Stimulated activated CD8-positive, alpha-beta memory T cell treated with anti-CD3 and anti-CD28 coated beads, Interleukin-12 subunit alpha, Interleukin-12 subunit beta, amount 100 ng/mL, for 1 hour (primary cell): ENCODE data around the gene ALPP.
"Not testable (repeated sequence)": the region's sequence is repeated elsewhere in the genome, so short reads cannot be mapped to it uniquely, and the experiment has no call there.

Experiments
- DNase-seq: peaks from one replicate; pipeline ENCODE4 v3.0.0-alpha.2; 2020; ENCODE audit warnings: low read depth

Gene ALPP

DNA sequence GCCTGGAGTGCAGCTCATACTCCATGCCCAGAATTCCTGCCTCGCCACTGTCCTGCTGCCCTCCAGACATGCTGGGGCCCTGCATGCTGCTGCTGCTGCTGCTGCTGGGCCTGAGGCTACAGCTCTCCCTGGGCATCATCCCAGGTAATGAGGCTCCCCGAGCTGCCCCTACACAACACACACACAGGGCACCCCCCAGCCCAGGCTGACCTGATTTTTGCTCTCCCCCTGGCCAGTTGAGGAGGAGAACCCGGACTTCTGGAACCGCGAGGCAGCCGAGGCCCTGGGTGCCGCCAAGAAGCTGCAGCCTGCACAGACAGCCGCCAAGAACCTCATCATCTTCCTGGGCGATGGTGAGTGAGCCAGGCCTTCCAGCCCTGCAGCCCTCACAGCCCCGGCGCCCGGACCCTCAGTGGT, at the start of gene ALPP:
Gene ALPP, plus strand, starts transcription at position 17 of the 417 bp plus-strand sequence. Its CDS starts 52 bp downstream, at position 69.
- DNase-seq = not testable (repeated sequence)

DNA sequence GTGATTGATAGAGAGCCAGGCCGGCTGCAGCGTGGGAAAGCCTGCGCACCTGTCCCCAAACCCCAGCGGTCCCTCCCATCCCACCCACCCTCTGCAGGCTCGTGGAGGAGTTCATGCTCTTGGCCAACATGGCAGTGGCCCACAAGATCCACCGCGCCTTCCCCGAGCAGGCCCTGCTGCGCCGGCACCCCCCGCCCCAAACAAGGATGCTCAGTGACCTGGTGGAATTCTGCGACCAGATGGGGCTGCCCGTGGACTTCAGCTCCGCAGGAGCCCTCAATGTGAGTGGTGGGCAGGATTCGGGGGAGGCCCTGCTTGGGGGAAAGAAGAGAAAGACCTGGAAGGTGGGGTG, 48.9 kb upstream of the ALPP start:
- DNase-seq = no peak

DNA sequence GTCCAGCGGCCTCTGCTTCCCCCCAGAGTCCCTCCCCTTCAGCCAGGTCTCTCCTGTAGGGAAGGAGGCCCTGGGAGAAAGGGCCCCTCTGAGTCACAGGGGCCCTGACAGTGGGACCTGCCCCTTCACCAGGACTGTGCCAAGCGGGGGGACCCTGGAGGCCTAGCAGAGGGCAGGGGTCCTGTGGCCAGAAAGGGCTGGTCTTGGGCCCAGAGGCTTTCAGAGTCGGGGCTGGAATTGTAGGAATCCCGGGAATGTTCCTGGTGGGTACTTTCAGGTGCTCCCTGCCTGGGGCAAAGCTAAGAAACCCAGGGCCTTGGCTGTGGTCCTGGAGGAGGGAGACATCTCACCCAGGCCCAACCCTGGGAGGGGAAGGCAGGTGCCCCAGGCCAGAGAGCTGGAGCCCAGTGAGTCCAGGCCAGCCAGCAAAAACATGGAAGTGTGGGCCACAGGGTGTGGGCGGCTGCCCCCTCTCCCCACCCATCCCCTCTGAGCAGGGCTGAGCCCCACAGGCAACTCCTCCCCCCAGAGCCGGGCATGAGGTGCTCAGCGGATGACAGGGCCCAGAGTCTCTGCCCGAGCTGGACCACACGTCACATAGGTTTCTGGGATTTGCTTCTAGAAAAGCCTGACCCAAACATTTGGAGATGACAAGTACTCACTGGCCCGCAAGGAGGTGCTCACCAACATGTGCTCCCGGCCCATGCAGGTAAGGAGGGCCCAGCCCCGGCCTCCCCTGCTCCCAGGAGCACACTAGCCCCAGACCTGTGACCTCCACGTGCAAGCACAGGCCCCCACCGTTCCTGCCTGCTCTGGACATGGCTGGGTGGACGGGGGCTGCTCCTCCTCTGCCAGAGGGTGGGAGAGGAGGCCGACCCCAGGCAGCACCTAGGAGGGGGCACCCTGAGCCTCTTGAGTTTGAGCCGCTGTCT, 48.2 kb upstream of the ALPP start:
- DNase-seq = no peak

DNA sequence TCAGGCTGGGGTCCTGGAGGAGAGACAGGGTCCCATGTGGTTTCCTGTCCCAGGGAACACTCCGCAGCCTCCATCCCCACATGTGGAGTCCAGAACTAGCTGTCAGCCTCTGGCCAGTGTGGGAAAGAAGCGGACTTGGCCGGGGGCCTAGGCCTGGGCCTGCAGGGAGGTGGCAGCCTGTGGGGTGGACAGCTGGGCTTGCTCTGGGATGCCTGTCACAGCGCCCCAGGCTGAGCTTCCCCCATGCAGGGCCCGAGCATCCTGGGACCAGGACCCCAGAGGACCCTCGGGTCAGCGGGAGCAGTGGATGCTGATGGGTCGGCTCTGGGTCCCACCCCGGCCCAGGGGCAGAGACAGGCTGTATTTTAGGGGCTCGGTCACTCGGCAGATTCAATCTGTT, 47.5 kb upstream of the ALPP start:
- DNase-seq = not testable (repeated sequence)

DNA sequence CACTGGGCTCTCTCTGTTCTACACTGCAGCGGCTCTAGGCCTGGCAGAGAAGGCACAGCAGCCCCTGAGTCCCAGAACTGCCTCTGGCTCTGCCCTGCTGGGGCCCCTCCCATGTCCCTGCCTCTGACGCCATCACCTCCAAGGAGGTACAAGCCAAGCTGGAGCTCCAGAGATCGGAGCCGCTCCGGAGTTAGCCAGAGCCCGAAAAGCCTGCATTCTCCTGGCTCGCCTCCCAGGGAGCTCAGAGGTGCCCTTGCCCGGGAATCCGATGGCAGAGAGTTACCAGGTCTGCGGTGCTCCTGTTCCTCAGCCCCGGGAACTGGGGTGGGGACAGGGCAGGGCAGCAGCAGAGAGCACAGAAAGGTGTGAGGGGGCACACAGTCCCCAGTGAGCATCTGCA, 46.9 kb upstream of the ALPP start:
- DNase-seq = not testable (repeated sequence)

DNA sequence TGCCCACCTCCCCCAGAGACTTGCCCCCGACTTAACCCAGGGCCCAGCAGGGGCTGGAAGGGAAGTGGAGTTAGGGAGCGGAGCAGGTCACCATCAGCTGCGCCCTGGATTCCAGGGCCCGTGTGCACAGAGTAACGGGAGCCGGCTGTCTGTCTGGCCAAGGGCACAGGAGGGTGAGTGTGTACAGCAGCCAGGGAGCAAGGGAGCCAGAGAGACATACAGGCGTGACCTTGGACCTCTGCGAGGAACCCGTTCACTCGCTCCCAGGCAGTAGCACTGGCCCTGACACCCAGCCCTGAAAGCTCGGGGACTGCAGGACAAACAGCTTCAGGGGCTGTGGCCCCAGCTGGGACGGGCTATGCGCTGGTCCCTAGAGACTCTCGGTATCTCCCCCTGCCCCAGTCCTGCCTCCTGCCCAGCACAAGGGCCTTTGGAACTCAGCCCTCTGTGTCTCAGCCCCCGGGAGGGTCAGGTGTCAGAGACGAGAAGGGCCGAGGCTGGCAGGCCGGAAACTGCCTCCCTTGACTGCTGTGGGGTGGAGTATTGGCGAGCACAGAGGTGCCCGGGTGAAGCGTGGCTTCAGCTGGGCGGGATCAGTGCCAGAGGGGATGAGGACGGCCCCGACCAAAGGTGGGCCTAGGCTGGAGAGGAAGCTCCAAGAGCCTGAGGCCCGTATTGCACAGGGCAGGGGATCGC, 46.2 kb upstream of the ALPP start:
- not testable (repeated sequence) for DNase-seq

DNA sequence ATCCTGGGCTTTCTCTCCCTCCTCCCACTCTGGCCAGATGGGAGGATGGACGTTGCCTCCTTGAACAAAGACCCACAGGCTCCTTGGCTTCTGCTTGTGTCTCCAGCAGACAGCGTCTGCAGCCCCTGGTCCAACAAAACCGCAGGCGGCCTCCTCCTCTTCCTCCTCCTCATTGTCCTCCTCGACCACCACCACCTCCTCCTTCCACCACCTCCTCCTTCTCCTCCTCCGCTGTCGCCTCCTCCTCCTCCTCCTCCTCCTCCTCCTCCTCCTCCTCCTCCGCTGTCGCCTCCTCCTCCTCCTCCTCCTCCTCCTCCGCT, 45.7 kb upstream of the ALPP start:
- DNase-seq = no peak

DNA sequence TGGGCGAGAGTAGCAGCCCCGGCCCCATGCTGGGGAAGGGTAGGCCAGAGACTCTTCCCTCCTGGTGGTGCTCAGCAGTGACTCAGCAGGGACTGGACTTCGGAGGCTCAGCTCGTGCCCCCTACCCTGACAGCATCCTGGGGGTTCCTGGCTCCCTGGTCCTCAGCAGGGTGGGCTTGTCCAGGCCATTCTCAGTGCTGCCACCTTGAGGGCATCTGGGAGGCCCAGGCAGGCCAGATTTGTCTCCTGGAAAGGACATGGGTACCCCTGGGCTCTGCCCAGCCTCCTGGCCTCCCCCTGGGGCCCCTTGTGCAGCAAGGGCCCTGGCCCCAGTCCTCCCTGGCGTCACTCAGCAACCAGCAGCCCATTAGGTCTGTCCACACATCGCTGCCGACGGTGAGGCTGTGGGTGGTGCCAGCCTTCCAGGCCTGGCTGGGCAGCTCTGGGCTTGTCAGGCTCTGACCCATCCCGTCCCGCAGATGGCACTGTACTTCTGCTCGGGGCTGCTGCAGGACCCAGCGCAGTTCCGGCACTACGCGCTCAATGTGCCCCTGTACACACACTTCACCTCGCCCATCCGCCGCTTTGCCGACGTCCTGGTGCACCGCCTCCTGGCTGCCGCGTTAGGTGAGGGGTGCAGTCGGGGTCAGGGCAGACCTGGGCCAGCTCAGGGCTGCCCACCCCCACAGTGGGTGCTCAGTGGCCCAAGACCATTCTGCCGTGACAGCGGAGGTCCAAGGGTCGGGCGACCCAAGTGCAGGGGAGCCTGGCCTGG, 45.0 kb upstream of the ALPP start:
- DNase-seq = no peak

DNA sequence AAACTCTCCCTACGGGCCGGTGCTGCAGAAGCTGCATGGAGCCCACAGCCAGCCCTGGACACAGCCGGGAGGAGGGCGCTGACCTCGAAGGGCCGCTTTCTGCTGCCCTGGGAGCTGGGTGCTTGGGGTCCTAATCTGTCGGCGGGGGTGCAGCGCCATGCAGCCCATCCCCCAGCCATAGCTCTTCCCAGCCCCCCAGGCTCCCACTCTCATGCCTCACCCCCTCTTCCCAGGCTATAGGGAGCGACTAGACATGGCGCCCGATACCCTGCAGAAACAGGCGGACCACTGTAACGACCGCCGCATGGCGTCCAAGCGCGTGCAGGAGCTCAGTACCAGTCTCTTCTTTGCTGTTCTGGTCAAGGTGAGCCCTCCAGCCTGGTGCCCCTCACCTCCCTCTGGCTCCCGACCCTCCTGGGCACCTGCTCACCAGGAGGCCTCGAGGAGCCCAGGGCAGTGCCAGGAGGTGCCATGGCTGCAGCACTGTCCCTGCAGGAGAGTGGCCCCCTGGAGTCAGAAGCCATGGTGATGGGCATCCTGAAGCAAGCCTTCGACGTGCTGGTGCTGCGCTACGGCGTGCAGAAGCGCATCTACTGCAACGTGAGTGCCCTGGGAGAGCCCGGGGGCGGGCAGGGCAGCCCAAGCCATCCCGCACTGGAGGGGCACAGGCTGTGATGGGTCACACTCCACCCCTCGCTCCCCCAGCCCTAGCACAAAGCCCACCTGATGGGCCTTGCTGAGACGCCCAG, 44.2 kb upstream of the ALPP start:
- not testable (repeated sequence) for DNase-seq

DNA sequence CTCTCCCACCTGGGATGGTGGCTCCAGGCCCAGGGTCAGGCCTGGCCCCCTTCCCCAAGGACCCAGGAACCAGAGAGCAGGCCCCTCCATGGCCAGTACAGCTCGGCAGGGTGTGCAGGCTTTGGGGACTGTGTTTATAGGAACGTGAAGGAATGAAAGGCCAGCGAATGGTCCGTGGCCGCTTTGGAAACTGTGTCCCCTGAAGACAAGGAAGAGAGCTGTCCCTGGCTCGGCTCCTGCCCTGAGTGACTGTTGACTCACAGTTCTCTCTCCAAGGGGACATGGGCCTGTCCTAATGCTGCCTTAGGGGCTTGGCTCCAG, 43.7 kb upstream of the ALPP start:
- not testable (repeated sequence) for DNase-seq

DNA sequence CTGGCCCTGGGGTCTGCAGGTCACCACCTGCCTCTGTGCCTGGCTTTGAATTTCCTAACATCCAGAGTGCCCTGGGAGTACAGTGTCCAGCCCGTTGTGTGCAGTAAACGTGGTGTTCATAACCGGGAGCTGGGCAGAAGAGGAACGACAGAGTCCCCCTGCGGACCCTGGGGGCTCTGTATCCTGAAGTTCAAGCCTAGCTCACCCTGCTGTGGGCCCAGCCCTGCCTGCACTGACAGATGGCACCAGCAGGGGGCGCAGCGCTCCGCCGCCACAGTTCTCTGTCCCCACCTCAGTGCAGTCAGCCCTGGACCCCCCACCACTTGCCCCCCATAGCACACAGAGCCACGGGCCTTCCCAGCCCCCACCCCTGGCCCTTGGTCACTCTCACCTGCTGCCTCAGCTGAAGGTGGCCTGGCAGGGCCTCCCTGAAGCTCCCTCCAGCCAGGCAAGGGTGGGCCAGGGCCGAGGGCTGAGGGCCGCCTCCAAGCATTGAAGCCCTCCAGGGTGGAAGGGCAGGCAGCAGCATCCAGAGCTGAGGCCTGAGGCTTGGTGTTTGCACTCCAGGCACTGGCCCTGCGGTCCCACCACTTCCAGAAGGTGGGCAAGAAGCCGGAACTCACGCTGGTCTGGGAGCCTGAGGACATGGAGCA, 43.2 kb upstream of the ALPP start:
- DNase-seq = not testable (repeated sequence)

DNA sequence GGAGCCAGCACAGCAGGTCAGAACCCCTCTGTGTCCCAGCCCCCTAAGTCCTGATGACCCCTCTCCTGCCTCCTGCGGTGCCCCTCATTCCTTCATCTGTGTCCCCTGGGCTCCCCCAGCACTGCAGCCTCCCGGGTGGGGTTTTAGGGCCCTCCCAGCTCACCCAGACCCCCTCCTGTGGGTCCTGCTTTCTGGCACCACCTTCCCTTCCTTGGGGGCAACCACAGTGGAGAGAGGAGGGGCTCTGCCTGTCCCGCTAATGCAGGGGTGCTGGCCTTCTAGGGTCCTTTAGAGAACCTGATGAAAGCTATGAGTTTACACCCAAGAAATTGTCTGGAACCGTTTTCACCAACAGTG, 42.7 kb upstream of the ALPP start:
- DNase-seq = no peak

DNA sequence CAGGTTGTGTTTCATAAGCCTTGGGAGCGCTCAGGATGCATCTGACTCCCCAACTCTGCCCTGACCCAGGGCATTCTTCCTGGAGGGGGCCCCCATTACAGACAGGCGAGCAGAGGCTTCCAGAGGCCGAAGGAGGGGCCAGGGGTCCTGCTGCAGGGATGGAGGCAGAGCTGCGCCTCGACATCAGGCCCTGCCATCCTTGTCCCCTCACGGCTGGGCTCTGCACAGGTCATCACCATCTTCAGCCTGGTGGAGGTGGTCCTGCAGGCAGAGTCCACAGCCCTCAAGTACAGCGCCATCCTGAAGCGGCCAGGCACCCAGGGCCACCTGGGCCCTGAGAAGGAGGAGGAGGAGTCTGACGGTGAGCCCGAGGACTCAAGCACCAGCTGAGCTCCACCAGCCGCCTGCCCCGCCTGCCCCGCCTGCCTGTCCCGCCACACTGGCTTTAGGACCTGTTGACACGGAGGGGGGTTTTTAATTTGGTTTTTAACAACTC, 42.3 kb upstream of the ALPP start:
- no peak for DNase-seq

DNA sequence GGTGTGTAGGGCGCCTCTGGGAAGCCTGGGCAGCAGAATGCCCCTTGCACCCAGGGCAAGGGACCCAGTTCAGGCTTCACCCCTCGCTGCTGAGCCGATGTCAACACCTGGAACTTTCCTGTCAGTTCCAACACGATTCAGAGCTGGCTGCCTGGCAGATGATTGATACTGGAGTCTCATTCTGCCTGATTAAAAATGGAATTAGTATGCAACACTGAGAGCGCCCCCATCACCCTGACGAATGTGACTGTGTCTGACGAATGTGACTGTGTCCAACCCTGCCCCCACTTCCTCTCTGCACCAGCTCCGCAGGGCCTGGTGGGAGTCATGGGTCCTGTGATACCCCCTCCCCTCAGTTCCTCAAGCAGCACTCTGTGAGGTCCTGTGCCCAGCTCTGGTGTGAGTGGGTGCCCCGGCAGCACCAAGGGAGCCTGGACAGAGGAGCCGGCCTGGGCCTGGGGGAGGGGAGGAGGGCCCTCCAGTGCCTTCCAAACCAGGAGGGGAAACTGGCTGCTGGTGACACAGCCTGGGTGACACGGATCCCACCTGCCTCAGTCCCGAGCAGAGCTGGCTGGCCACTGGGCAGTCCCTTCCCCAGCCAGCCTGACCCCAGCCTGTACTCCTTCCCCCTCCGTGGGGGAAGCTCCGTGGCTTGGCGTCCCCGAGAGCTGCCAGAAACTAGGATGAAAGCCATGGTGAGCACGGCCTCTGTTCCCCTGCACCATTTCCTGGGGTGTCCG, 41.4 kb upstream of the ALPP start:
- no peak for DNase-seq

DNA sequence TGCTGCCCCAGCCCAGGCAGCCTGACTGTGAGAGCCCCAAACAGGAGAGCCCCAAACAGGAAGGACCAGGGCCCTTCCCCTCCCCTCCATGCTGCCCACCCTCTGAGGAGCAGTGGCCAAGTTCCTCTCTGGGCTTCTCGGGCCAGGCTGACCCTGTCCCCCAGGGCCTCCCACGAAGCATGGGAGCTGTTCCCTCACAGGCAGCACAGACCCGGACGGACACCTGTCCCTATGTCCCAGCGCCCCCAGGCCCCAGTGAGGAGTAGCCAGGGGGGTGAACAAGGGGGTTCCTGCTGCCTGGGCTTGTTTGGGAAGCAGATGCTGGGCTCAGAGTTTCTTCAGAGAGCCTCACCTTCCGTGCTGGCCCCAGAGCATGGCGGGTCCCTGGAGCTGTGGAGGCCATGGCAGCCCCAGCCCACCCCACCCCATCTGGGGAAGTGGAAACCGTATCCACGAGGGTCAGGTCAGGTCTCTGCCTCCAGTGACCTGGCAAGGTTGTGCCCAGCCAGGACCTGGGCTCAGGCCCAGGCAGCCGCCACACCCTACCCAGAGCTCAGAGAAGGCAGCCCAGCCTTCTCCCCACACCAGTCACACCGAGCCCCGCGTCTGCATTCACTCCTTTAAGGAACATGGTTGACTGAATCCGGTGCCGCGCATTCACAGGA, 40.3 kb upstream of the ALPP start:
- not testable (repeated sequence) for DNase-seq

DNA sequence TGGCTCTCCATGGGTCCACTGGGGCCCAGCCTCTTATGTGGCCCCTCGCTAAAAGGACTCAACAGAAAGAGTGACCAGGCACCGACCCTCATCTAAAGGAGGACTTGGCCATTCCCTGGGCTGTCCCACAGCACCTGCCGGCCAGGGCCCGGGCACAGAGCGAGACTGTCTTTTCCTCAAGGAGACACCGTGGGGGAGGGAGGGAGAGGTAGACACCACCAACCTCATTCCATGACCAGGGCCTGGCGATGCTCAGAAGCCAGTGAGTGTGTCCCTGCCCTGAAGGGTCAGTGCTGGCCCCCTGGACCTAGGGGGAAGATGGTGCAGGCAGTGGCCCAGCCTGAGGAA, 39.8 kb upstream of the ALPP start:
- no peak for DNase-seq

DNA sequence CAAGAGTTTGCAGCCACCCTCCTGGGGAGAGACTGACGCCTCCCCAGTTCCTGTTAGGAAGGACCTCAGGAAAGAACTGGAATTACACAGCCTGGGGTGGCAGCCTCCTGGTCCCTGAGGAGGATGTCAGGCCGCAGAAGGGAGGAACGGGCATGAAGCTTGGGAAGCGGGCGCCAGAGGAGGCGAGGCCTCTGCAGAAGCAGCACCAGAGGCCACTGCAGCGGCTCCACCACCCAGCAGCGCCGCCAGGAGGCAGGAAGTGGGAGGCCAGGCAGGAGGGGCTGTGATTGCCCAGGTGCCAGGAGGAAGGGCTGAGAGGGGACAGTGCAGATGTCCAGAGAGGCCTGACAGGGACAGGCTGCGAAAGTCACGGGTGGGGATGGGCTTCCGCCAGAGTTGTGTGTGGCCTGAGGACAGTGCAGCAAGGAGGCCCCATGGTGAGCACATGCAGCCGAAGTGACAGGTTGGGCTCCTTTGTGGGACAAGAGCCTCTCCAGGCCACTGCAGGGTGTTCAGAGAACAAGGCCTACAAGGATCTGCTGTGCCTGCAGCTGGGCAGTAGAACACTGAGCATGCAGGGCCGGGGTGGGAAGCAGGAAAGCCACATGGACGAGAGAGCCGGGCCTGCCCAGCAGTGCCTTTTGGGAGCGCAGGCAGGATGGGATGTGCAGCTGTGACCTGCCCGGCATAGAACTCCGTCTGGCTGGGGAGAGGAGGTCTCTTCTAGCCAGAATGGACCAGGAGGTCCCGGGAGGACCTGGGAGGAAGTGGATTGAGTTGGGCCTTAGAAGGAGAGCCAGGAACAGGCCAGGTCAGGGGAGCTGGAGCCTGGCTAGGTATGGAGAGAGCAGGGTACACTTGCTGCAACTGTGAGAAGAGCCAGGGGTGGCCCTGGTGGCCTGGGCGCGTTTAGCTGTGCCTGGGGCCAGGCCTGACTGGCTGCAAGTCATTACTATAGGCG, 39.1 kb upstream of the ALPP start:
- DNase-seq = no peak

DNA sequence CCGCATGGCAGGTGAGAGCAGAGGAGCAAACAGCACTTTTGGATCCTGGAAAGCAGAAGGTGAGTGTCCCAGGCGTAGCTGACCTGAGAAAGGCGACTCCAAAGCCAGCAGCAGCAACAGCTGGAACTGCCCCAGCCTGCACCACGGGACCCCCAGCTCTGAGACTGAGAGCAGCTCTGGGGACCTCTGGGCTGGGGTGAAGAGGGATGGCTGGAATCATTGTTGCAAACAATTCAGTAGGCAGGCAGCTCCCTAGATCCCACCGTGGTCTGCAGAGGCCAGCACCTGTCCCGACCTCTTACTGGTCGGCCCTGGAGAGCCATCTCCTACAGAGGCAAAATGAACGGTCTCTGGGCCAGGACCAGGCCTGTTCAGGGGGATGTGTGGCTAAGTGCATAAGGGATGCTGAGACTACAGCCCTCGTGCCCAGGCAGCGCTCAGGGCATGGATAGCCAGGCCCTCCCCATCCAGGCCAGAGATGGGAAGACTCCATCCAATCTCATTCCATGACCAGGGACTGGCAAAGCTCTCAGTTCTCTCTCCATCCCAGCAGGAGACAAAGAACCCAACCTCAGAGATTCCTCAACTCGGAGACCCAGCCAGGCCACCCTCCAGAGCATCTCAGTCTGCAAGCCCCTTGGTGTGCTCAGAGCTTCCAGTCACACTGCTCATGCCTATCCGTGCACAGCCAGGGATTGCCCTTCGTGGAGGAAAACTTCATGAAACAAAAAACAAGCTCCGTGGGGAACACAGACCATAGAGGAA, 38.2 kb upstream of the ALPP start:
- no peak for DNase-seq
